ENCODE results near the gene AEN.

GRCh38 chr15:88653200-88654064, 32.3 kb downstream of the AEN start:
- no peak for TF ChIP-seq CTCF (IDR thresholded peaks at IDR 0.05)
- TF ChIP-seq POLR2A (IDR thresholded peaks at IDR 0.05): no peak

Data from lower leg skin (tissue), 3 donors.